Effector CD8-positive, alpha-beta T cell (primary cell): Measurements from ENCODE around the gene MRPL48.
"Not testable (repeated sequence)": the region's sequence is repeated elsewhere in the genome, so short reads cannot be mapped to it uniquely, and the experiment has no call there.

Source experiments
- DNase-seq: peaks from one replicate; lab custom pipeline; 2025; lab: John Stamatoyannopoulos, UW
- total RNA-seq, 4 experiments: gene quantifications; one replicate each; lab custom pipeline; 2026; lab: John Stamatoyannopoulos, UW

The MRPL48 gene
- total RNA-seq: 21.1 to 24.2 (median 22.7) reads per million in 4 experiments

DNA sequence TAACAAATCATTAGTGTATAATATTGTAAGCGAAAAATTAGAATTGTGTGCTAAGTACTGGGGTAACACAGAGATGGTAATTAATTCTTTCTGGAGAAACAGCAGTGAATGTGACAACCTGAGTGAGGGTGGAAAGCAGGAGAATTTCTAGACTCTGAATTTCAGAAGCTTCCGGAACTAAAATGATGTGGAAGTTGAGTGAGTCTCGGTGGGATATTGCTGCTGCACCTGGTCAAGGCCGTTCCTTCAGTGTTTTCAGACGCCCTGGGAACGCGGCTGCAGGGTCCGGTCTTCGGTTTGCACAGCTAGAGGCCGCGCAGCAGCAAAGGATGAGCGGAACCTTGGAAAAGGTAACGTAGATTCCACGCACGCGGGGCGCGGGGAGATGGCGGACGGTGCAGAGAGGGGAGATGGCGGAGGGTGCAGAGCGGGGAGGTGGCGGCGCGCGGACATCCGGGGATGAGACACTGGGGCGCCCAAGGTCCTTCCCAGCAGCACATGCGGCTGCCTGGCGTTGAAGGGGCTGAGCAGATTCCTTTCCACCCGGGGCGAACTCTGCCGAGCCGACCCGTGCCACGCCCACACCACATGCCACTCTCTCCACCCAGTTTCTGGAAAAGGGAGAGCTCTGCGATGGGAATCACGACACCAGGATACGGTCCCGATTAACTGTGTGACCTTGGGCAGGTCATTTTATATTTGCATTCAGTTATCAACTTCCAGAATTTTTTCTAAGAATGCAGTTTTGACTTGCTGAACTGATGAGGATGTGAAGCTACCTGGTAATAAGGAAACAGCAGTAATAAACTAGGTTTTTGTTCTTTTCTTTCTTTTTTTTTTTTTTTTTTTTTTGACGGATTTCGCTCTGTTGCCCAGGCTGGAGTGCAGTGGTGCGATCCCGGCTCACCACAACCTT, at the start of gene MRPL48:
MRPL48 (plus strand) TSS at position 232 of the 916 bp plus-strand sequence; CDS start at position 330, 98 bp downstream.
- peak; percentile 60 for DNase-seq

GRCh38 chr11:73743045-73743444, 44.6 kb upstream of the MRPL48 start:
- DNase-seq: no peak

- DNase-seq: no peak
These were observed 41.0 kb upstream of the MRPL48 start for GRCh38 chr11:73746701-73747100.

DNA sequence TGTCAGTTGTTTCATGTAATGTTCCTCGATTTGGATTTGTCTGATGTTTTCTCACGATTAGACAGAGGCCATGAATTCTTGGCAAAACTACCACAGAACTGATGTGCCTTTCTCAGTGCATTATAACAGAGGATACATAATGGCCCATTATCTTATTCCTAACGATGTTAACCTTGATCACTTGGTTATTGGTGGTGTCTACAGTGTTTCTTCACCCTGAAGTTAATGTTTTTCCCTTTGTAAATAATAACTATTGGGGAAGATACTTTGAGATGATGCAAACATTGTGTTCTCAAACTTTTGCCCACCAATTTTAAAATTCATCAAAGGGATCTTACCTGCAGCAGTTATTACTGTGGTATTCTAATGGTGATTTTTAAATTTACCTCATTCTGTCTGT, 39.9 kb upstream of the MRPL48 start:
- no peak for DNase-seq

DNA sequence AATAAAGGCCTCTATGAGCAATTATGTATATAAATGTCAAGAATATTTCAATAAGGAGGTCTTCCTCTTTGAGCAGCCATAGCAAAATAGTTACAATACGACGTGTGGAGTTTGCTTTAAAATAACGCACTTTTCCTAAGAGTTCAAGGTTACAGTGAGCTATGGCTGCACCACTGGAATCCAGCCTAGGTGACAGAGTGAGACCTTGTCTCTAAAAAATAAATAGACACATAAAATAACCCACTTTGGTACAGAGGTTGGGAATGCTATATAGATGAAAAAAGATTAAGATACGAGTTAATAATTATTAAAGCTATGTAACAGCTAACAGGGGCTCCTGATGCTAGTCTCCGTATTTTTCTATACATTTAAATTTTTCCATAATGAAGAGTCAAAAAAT, 39.4 kb upstream of the MRPL48 start:
- DNase-seq: no peak

- DNase-seq: no peak
These were observed 38.6 kb upstream of the MRPL48 start for GRCh38 chr11:73749118-73749517.

GRCh38 chr11:73750228-73750627, 37.4 kb upstream of the MRPL48 start:
- DNase-seq: no peak

- DNase-seq: not testable (repeated sequence)
These were observed 36.8 kb upstream of the MRPL48 start for GRCh38 chr11:73750862-73751261.

- no peak for DNase-seq
These were observed 35.3 kb upstream of the MRPL48 start for GRCh38 chr11:73752216-73752867.

DNA sequence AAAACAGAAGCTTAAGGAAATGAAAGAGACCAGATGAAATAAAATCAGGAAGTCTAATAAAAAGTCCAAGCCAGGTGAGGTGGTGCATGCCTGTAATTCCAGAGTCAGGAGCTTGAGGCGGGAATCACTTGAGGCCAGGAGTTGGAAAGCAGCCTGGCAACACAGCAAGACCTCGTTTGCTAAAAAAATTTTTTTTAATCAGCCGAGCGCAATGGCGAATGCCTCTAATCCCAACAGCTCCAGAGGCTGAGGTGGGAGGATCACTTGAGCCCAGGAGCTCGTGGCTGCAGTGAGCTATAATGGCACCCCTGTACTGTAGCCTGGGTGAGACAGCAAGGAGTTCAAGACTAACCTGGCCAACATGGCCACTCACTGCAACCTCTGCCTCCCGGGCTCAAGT, 34.8 kb upstream of the MRPL48 start:
- no peak for DNase-seq

- no peak for DNase-seq
These were observed 33.7 kb upstream of the MRPL48 start for GRCh38 chr11:73753938-73754337.

GRCh38 chr11:73755670-73756069, 32.0 kb upstream of the MRPL48 start:
- DNase-seq: no peak

DNA sequence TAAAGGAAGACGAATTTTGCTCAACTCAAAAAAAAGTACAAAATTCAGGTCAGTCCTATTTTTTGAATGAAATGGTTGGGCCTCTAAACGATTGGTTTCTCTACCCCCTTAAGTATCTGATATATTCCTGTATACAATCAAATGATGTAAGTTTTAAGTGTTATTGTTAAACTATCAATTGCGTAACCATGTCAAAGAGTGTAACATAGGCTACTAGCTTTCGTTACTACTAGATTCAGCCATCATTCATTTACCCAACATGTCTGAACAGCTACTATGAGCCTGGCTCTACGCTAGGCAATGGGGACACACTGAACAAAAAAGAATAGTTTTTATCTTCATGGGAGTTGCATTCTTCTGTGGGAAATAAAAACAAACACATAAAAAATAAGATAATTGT, 30.1 kb upstream of the MRPL48 start:
- DNase-seq: no peak

DNA sequence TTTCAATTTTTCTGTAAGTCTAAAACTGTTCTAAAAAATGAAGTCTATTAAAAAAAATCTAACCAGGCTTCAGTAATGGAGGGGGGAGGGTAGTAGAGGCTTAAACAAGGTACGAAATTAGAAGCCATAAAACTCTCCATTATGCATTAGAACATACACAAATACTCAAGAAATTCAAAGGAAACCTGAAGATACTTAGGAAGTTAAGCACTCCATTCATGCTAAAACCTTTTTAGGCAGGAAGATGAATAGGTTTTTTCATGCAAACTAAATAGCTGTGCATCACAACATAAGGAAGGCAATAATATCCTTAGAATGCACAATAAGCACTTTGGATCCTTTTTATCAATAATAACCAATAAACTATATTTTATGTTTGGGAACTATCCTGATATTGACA, 29.2 kb upstream of the MRPL48 start:
- no peak for DNase-seq

DNA sequence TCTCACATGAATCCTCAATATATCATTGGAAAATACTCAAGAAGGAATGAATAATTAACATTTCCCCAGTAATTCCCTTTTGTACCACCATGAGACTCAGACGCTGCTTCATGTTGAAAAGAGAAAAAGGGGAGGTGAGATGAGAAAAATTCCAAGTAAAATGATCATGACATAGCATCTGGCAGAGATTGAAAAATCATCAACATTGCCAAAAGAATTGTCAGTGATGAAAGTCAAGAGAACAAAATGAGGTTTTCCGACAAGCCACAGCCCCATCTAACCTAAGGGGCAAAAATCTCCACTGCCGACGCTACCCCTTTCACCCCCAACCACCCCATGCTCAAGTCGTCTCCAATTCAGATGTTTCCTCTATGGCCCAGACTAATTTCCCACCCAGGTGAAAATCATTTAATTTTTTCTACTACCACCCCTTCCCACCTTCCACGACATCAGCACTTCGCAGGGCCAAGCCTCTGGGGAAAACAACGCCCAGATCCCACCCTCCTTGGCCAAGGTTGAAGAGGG, 28.0 kb upstream of the MRPL48 start:
- DNase-seq: no peak

DNA sequence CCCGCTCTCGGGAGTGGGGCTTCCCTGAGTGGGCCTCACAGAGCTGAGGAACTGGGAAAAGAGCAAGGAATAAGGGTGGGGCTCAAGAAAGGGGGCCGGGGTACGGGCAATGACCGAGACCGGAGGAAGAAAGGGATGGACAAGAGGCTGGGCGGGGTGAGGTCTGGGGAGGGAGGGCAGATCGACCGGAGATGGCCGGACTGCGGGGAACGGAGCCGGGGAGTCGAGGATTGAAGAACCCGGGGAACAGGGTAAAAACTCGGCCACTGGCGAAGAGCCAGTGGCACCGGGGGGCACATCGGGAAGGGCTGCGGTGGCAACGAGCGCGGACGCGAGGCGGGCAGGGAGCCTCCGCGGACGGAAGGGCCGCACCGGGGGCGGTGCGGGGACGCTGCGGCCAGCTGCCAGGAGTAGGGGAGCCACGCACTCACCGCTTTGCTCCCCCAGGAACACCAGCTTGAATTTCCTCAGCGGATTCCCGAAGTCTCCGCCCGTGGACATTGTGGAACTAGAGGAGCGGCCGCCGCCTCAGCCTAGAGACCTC, 27.5 kb upstream of the MRPL48 start:
- DNase-seq: no peak

DNA sequence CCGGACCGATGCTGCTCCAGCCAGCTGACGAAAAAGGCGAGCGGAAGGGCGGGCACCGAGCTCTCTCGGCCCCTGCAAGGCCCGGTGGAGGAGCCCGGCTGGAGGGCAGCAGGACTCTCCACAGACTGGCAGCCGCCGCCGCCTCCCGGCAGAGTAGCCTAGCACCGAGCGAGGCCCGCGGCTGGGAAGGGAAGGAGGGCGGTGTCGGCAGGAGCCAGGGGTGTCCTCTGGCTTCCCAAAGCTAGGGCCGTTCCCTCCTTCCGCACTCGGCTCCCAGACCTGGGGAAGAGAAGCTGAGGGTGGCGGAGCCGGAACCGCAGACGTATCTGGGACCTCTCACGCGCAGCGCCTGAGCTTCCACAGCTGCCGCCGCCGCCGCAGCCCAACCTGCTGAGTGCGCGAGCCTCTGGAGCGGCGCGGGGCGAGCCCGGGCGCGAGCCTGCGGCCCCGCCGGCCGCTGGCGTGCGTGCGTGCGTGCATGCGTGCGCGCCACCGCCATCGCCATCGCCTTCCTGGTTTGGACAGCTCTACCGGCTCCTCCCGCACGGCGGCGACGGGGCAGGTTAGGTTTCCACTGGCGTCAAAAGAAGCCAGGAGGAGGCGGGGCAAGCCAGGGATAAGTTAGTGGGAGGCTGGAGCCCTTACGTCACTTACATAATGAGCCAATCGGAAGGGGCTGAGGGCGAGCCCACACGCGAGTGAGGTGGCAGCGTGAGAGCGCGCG, 26.8 kb upstream of the MRPL48 start, which contains the start of gene RAB6A:
RAB6A (minus strand) TSS at position 396 of the 724 bp plus-strand sequence. CDS start 439 bp downstream, outside the sequence.
- peak; percentile 98 for DNase-seq

DNA sequence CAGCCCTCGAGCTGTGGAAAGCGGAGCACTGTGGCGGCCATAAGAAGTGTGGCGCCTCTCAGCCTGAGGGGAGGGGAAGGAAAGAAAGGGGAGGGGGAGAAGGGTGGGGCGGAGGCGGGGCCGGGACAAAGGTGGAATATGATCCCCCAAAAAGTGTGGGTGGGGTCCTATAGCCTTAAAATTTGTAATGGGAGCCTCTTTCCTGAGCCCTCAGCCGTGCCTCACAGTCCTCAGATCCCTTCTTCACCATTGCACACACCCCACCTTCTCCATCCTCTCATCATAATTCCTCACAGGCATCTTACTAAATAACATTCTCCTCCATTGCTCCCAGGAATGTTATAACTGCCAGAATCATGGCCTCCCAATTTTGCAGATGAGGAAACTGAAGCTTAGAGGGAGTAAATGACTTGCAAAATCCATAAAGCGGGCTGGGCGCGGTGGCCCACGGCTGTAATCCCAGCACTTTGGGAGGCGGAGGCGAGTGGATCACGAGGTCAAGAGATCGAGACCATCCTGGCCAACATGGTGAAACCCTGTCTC, 26.2 kb upstream of the MRPL48 start:
- DNase-seq: no peak

DNA sequence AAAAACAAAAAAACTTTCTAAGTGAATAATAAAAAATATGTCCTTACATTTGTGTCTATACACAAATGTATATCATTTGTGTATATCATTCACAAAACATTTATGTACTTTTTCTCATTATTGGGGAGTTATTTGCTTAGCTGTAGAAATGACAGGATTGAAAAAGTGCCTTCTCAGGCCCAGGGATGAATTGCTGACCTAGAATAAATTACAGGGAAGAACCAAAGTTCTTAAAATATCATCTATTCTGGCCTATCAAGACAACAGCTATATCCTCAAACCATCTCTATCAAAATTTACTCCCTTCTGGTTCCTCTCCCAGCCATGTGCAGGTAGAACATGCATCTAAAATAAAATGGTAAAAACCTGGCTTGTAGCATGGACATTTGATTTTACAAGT, 24.9 kb upstream of the MRPL48 start:
- no peak for DNase-seq

DNA sequence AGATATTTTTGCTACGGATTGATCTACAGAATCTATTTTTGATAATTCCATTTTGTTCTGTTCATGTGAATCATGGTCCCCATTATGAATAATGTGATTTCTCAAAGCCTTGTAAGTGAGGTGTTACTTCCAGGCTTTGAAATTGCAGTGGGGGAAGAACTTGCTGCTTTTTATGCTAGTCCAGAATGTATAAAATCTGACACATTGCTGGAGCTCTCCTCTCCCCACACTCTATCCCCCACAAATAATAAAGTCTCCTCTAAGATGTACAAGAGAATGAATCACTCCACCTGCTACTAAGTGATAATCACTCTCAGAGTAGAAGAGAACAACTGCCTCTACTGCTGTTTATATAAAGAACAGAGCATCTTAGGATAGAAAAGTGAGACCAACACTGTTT, 20.9 kb upstream of the MRPL48 start:
- DNase-seq: no peak

DNA sequence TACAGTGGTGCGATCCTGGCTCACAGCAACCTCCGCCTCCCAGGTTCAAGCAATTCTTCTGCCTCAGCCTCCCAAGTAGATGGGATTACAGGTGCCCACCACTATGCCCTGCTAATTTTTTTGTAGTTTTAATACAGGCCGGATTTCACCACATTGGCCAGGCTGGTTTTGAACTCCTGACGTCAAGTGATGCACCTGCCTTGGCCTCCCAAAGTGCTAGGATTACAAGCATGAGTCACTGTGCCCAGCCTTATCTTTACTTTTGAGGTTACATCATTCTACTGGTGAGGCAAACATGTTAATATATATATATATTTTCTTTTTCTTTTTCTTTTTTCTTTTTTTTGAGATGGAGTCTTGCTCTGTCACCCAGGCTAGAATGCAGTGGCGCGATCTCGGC, 16.9 kb upstream of the MRPL48 start:
- not testable (repeated sequence) for DNase-seq
